ENCODE data around the gene HIVEP1.

Gene HIVEP1

GRCh38 chr6:12012038-12012557 lies at the start of gene HIVEP1:
TSS of gene HIVEP1 (plus strand) at chr6:12012312. CDS start at chr6:12015629, 3,317 bp downstream.
- in situ Hi-C loops (cut with MboI; ENCODE audit: low sequenced_read_pairs) = no loop called here

- in situ Hi-C loops (cut with MboI; ENCODE audit: low sequenced_read_pairs) = no loop called here
These were observed 48.2 kb upstream of the HIVEP1 start for GRCh38 chr6:11963756-11964500.

- in situ Hi-C loops (cut with MboI; ENCODE audit: low sequenced_read_pairs) = no loop called here
These were observed 47.3 kb upstream of the HIVEP1 start for GRCh38 chr6:11964729-11965335.

- in situ Hi-C loops (cut with MboI; ENCODE audit: low sequenced_read_pairs) = no loop called here
These were observed 46.6 kb upstream of the HIVEP1 start for GRCh38 chr6:11965499-11965898.

- in situ Hi-C loops (cut with MboI; ENCODE audit: low sequenced_read_pairs) = no loop called here
These were observed 43.8 kb upstream of the HIVEP1 start for GRCh38 chr6:11968241-11968806.

DNA sequence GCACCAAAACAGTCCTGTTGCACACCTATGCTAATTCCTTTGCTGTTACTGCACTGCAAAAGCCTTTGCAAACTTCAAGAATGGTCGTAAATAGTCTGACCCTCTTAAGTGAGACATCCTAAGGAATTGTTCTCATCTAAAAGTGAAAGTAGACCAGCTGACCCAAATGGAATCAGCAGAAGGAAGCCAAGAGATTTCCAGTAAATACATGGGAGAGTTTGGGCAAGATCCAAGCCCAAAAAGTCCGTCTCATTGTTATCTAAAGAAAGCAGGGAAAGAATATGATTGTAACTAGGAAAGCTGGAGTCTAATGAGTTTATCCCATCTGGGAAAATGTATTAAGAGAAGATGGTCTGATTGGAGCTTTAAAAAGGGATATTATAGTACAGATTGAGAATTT lies 43.0 kb upstream of the HIVEP1 start:
- in situ Hi-C loops (cut with MboI; ENCODE audit: low sequenced_read_pairs) = no loop called here

- in situ Hi-C loops (cut with MboI; ENCODE audit: low sequenced_read_pairs) = no loop called here
These were observed 42.0 kb upstream of the HIVEP1 start for GRCh38 chr6:11970114-11970513.

- in situ Hi-C loops (cut with MboI; ENCODE audit: low sequenced_read_pairs) = no loop called here
These were observed 41.0 kb upstream of the HIVEP1 start for GRCh38 chr6:11971154-11971553.

- in situ Hi-C loops (cut with MboI; ENCODE audit: low sequenced_read_pairs) = no loop called here
These were observed 39.8 kb upstream of the HIVEP1 start for GRCh38 chr6:11972270-11972669.

DNA sequence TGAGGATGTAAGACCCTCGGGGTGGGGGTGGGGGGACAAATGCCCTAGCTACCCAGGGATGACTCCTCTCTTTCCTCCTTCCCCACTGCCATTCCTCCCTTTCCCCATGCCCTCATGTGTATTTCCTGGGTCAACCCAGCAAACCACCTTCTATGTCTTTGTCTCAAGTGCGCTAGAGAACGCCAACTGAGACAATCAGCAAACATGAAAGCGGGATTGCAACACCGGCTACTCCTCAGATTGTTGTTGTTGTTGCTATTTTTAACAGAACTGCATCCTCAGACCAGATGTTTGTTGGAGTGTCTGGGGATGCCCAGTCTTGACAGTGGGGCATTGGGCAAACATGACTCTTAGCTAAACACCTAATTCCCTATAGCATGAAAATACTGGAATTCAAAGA lies 39.3 kb upstream of the HIVEP1 start:
- in situ Hi-C loops (cut with MboI; ENCODE audit: low sequenced_read_pairs) = no loop called here

DNA sequence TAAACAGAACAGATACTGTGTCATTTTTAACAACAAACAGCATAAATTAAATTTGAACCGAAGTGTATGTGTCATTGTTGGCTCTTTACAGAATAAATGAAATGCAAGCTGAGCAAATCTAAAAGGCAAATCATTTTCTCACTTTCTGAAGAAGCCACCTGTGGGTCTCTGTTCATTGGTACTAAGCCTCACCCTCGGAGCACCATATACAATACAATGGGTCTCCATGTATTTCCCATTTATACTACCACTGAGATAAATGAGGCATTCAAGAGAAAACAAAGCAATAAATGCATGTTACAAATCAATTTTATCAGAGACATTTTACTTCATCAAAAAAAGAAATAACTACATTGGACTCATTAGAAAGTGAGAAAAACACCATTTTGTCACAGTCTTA lies 38.9 kb upstream of the HIVEP1 start:
- in situ Hi-C loops (cut with MboI; ENCODE audit: low sequenced_read_pairs) = no loop called here

- in situ Hi-C loops (cut with MboI; ENCODE audit: low sequenced_read_pairs) = no loop called here
These were observed 38.0 kb upstream of the HIVEP1 start for GRCh38 chr6:11974089-11974488.

DNA sequence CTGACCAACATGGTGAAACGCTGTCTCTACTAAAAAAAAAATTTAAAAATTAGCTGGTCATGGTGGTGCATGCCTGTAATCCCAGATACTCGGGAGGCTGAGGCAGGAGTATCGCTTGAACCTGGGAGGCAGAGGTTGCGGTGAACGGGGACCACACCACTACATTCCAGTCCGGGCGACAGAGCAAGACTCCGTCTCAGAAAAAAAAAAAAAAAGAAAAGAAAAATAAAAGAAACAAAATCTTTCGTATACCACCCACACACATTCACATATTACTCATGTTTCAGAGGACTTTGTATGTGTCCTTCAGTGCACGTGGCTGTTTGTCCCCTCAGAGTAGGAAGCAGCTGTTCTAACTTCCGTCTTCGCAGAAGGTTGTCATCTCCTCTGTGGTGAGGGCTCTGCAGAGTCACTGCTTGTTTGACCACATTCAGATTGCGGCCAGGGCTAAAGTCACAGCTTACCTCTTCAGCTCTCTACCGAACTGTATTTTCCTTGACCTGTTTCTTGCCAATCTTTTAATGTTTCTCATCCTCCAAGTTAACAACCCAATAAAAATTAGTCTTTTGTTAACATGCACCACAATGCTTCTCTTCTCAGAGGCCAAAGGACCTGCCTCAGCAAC lies 36.6 kb upstream of the HIVEP1 start:
- in situ Hi-C loops (cut with MboI; ENCODE audit: low sequenced_read_pairs) = no loop called here

GRCh38 chr6:11976489-11976888 lies 35.6 kb upstream of the HIVEP1 start:
- in situ Hi-C loops (cut with MboI; ENCODE audit: low sequenced_read_pairs) = no loop called here

GRCh38 chr6:11977193-11977592 lies 34.9 kb upstream of the HIVEP1 start:
- in situ Hi-C loops (cut with MboI; ENCODE audit: low sequenced_read_pairs) = no loop called here

GRCh38 chr6:11977738-11978137 lies 34.4 kb upstream of the HIVEP1 start:
- in situ Hi-C loops (cut with MboI; ENCODE audit: low sequenced_read_pairs) = no loop called here

DNA sequence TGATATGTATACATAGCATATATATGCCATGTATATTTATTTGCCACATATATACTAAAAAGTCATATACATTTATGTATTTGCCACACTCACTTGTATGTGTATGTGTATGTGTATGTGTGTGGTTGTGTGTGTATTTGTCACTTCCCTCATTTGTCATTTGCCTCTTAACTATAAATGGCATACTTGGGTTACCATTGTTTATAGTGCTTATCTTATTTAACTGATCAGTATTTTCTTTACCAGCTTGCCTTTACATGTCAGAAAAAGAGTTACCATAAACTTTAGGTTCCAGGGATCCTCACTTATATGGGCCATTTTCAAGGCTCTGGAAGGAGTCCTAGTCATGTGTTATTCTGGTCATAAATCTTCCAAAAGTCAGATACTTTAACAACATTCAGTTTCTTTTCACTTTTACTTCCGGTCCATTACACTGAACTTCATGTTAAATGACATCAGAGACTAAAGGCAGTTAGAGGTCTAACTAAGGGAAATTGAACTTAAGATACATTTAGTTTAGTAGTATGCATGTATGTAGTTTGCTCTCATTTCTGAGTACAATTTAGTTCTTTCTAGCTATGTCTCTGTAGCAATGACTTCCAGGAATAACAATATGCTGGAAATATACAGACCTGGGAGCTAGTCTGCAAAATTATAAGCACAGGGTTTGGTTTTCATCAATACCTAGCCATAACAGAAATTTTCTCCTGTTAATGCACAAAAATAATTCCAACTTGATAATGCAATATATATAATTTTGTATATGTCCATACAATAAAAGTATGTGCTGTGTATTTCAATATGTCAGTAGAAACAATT lies 33.7 kb upstream of the HIVEP1 start:
- in situ Hi-C loops (cut with MboI; ENCODE audit: low sequenced_read_pairs) = no loop called here

DNA sequence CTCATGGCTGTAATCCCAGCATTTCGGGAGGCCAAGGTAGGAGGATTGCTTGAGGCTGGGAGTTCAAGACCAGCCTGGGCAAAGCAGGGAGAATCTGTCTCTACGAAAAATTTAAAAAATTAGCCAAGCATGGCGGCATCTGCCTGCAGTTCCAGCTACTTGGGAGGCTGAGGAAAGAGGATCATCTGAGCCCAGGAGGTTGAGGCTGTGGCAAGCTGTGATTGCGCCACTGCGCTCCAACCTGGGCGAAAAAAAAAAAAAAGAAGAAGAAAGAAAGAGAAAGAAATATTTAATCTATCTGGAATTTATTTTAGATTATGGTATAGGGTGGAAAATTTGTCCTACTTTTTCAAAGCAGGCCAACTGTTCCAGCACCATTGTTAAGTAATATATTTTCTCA lies 32.2 kb upstream of the HIVEP1 start:
- in situ Hi-C loops (cut with MboI; ENCODE audit: low sequenced_read_pairs) = no loop called here

- in situ Hi-C loops (cut with MboI; ENCODE audit: low sequenced_read_pairs) = no loop called here
These were observed 28.8 kb upstream of the HIVEP1 start for GRCh38 chr6:11983306-11983705.

GRCh38 chr6:11987386-11987785 lies 24.7 kb upstream of the HIVEP1 start:
- in situ Hi-C loops (cut with MboI; ENCODE audit: low sequenced_read_pairs) = no loop called here

DNA sequence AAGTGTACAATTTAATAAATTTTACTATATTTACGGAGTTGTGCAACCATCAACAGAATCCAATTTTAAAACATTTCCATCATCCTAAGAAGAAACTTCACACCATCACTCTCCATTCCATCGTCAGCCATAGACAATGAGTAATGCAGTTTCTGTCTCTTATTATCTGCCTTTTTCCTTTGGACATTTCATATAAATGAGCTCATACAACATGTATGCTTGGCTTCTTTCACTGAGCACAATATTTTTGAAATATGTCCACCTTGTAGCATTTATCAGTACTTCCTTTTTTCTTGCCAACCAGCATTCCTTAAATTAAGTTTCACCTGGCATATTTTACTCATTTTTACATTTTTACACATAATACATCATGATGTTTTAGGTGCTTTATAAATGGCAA lies 22.7 kb upstream of the HIVEP1 start:
- in situ Hi-C loops (cut with MboI; ENCODE audit: low sequenced_read_pairs) = no loop called here
